Fibroblast of mammary gland (primary cell): Measurements from ENCODE around the gene SLC6A16.

Source experiments
- DNase-seq: peaks from one replicate; pipeline ENCODE4 v3.0.0-alpha.2; 2010; ENCODE audit warnings: low read depth
- H3K4me3 ChIP-seq: 2 replicates; pipeline ENCODE4 v1.5.1; 2011; ENCODE audit warnings: low read depth, mild to moderate bottlenecking, low read length, moderate library complexity; ENCODE audit not compliant: control insufficient read depth
- TF ChIP-seq, protein P1 (sequence below): conservative IDR thresholded peaks from 2 replicates; pipeline ENCODE4 v1.5.1; 2011; ENCODE audit warnings: low read depth, low read length, inconsistent platforms; ENCODE audit not compliant: control insufficient read depth, insufficient read depth

SLC6A16 gene

DNA sequence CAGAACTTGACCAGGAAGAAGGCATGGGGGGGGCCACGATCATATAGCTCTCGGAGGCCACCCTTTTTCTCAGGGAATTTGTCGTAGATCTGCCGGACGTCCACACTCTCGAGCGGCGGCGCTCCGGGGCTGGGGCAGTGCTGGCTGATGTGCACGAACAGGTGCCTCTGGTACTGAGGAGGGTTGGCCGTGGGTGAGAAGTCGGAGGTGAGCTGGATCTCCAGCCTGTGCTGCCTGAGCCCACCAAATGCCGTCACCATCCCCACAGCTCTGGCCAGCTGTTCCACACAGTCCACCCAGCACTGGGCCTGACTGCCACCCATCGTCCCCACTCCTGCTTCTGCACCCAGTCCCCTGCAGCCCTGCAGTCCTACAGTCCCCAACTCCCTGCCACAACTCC, 22.2 kb upstream of the SLC6A16 start:
- DNase-seq: no peak
- TF ChIP-seq, protein P1, sequence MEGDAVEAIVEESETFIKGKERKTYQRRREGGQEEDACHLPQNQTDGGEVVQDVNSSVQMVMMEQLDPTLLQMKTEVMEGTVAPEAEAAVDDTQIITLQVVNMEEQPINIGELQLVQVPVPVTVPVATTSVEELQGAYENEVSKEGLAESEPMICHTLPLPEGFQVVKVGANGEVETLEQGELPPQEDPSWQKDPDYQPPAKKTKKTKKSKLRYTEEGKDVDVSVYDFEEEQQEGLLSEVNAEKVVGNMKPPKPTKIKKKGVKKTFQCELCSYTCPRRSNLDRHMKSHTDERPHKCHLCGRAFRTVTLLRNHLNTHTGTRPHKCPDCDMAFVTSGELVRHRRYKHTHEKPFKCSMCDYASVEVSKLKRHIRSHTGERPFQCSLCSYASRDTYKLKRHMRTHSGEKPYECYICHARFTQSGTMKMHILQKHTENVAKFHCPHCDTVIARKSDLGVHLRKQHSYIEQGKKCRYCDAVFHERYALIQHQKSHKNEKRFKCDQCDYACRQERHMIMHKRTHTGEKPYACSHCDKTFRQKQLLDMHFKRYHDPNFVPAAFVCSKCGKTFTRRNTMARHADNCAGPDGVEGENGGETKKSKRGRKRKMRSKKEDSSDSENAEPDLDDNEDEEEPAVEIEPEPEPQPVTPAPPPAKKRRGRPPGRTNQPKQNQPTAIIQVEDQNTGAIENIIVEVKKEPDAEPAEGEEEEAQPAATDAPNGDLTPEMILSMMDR: no peak
- H3K4me3 ChIP-seq: no peak overlapping the region

GRCh38 chr19:49344505-49345423, 19.8 kb upstream of the SLC6A16 start:
- TF ChIP-seq, protein P1: no peak
- no peak overlapping the region for H3K4me3 ChIP-seq
- no peak for DNase-seq

GRCh38 chr19:49343123-49343522, 18.1 kb upstream of the SLC6A16 start:
- TF ChIP-seq, protein P1: no peak
- DNase-seq: no peak
- H3K4me3 ChIP-seq: no peak overlapping the region

- TF ChIP-seq, protein P1: no peak
- DNase-seq: no peak
- H3K4me3 ChIP-seq: no peak overlapping the region
Measured at GRCh38 chr19:49342291-49342721, 17.3 kb upstream of the SLC6A16 start.

DNA sequence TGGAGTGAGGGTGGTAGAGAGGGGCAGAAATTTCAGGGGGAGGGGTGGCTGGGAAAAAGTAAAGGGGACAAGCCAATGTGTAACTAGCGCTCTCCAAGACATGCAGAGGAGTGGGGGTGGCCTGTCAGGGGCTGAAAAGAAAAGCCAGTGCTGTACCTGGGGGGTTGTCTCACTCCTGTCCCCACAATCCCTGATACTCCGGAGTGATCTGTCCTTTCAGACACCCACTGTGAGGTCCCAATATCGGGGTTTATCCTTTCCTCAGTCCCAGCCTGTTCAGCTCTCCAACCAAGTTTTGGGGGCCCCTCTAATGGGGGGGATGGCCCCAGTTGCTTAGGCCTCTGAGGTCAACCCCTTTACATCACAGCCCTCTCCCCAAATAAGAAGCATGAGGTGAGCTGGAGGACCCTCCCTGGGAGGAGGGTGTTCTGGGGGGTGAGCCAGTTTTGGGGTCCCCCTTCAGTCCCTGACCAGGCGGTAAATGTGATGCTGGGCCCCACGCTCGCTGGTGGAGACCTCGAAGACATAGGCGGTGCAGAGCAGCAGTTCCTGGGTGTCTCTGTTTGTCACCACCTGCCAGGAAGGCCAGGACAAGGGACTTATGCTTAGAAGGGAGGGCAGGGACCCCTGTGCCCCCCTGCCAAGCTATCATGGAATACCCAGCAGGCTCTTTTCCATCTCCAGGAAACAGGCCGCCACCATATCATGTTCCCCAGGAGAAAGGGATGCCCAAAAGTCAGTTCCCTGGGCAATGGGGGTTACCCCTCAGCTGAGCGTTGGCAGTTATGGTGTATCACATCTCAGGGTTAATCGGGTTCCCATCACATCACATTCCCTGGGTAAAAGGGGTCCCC, 16.1 kb upstream of the SLC6A16 start:
- H3K4me3 ChIP-seq: no peak overlapping the region
- no peak for DNase-seq
- TF ChIP-seq, protein P1: no peak

- TF ChIP-seq, protein P1: no peak
- no peak overlapping the region for H3K4me3 ChIP-seq
- no peak for DNase-seq
Measured at GRCh38 chr19:49340069-49340864, 15.3 kb upstream of the SLC6A16 start.
